CD8-positive, alpha-beta memory T cell (primary cell): ENCODE data around the gene ZNF516. TPM values are rescaled to one million over a fixed set of nuclear protein-coding genes. Genes with fewer than 3 reads are reported as not detected.

Experiments
- CTCF ChIA-PET: fragments of 350-600 bp; sonication (Branson Sonifier 250); formaldehyde crosslinking; loops from one replicate; lab custom pipeline; 2021; ENCODE audit warnings: antibody characterized with exemption; lab: Charles Lee
- POLR2A ChIA-PET: fragments of 350-600 bp; sonication (Branson Sonifier 250); formaldehyde crosslinking; loops from one replicate; lab custom pipeline; 2021; ENCODE audit warnings: antibody characterized with exemption; lab: Charles Lee
- DNase-seq, 5 donors: peaks; one replicate each; pipeline versions ENCODE4 v3.0.0 to v3.0.0-alpha.2; 2020 to 2022; ENCODE audit warnings: mixed read lengths in 1 of 5
- H3K27ac ChIP-seq: one replicate; pipeline ENCODE4 v1.7.0; 2013; ENCODE audit warnings: low read depth, mild to moderate bottlenecking, low read length, moderate library complexity
- H3K27me3 ChIP-seq: 2 replicates; pipeline ENCODE4 v1.7.0; 2013; ENCODE audit warnings: low read length, mild to moderate bottlenecking; ENCODE audit not compliant: insufficient read depth, poor library complexity, severe bottlenecking
- H3K36me3 ChIP-seq: 2 replicates; pipeline ENCODE4 v1.7.0; 2013; ENCODE audit warnings: mild to moderate bottlenecking, low read length, moderate library complexity; ENCODE audit not compliant: insufficient read depth
- H3K4me1 ChIP-seq: 2 replicates; pipeline ENCODE4 v1.7.0; 2013; ENCODE audit warnings: mild to moderate bottlenecking, low read length, moderate library complexity; ENCODE audit not compliant: insufficient read depth
- H3K4me3 ChIP-seq: 2 replicates; pipeline ENCODE4 v1.7.0; 2013; ENCODE audit warnings: mild to moderate bottlenecking, low read length
- H3K9me3 ChIP-seq: 2 replicates; pipeline ENCODE4 v1.7.0; 2013; ENCODE audit warnings: mild to moderate bottlenecking, low read length
- H3K27ac Mint-ChIP-seq, 8 donors: one replicate each; pipeline ENCODE4 v1.8.0; 2020 to 2021; ENCODE audit warnings: mixed read lengths in 8 of 8, mild to moderate bottlenecking in 6 of 8, inconsistent platforms in 3 of 8, moderate library complexity in 3 of 8
- H3K27me3 Mint-ChIP-seq, 2 donors: one replicate each; pipeline ENCODE4 v1.8.0; 2020 to 2021; ENCODE audit warnings: mixed read lengths in 2 of 2, mild to moderate bottlenecking in 1 of 2, moderate library complexity in 1 of 2
- H3K36me3 Mint-ChIP-seq, 3 donors: one replicate each; pipeline ENCODE4 v1.8.0; 2020 to 2021; ENCODE audit warnings: mixed read lengths in 3 of 3, inconsistent platforms in 1 of 3, mild to moderate bottlenecking in 1 of 3
- H3K4me1 Mint-ChIP-seq, 3 donors: one replicate each; pipeline ENCODE4 v1.8.0; 2020 to 2021; ENCODE audit warnings: mixed read lengths in 3 of 3, inconsistent platforms in 1 of 3, mild to moderate bottlenecking in 1 of 3
- H3K4me3 Mint-ChIP-seq, 7 donors: one replicate each; pipeline ENCODE4 v1.8.0; 2020 to 2021; ENCODE audit warnings: mixed read lengths in 7 of 7, mild to moderate bottlenecking in 6 of 7, moderate library complexity in 4 of 7, inconsistent platforms in 2 of 7
- H3K9me3 Mint-ChIP-seq, 5 donors: one replicate each; pipeline ENCODE4 v1.8.0; 2020 to 2022; ENCODE audit warnings: mixed read lengths in 5 of 5, mild to moderate bottlenecking in 3 of 5, moderate library complexity in 2 of 5, inconsistent platforms in 1 of 5
- polyA plus RNA-seq: library from polyadenylated mRNA; unstranded; fragments of 300-500 nt; fragmentation: Illumina TruSeq; gene quantifications from one replicate; pipeline ENCODE4 v1.2.3, GENCODE V29; 2021
- total RNA-seq, 2 experiments: library from RNA; stranded (reverse); gene quantifications; one replicate each; pipeline ENCODE4 v1.2.3, GENCODE V29; 2021

Gene ZNF516
- total and polyA plus RNA-seq, 3 experiments from 2014 or later: 1.3 to 1.9 (median 1.6) TPM

DNA sequence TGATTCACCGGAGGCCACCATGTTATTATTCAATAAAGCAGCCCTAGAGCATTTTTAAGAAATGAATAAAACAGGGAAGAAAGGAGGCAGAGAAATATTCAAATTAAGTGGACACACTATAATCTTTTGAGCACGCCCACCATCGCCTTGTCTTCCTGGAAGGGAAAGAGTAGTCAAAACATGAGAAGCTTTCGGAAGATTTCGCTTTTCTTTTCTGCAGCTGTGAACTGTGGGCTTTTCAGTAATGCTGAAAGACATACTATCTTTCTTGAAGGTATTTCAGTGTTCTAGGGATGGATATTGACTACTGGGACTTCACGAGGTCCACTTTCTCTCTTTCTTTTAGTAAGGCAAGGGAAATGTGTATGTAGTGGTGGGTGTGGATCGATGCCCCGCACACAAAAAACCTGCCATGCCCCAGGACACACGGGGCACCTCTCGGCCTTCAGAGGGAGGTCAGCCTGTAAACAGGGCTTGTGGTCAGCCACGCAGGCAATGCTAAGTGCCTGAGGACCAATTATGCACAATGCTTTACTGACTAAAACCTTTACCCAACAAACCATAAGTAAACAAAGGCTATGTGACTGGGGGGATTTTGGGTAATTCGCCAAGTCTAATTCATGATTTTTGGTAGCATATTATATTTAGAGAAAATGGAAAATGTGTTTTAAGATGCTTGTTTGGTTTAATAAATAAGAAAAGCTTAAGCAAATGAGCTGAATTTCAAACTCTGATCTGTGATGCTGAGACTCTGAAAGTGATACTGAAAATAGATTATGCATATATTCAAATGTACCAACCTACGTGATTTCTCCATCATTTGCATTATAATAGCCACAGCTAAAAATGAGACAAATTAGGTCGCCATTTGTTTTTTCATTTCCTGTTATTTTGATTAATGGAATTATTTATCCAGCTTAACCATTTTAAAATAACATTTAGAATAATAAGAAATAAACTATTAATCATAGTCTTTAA lies 130.5 kb downstream of the ZNF516 start:
- no peak for DNase-seq
- POLR2A ChIA-PET: no interaction called here

GRCh38 chr18:76363436-76364120 lies 131.5 kb downstream of the ZNF516 start:
- H3K36me3 Mint-ChIP-seq: no peaks in the 10 kb centered on the region
- Histone ChIP-seq H3K27me3 (no peaks in the 10 kb centered on the region), H3K4me1 (no peaks in the 10 kb centered on the region), H3K27ac (no peak overlapping the region), H3K9me3 (no peaks in the 10 kb centered on the region), H3K4me3 (no peak overlapping the region), H3K36me3 (no peaks in the 10 kb centered on the region)
- ChIA-PET CTCF (no interaction called here), POLR2A (no interaction called here)
- DNase-seq: no peak
- no peak overlapping the region for H3K4me3 Mint-ChIP-seq
- peak overlapping the region in 1 of 8 donors; percentile 70 for H3K27ac Mint-ChIP-seq
- peaks cover 0 to 8% (median 0%) of the 10 kb centered on the region in 3 donors for H3K4me1 Mint-ChIP-seq
- no peaks in the 10 kb centered on the region for H3K9me3 Mint-ChIP-seq
- peaks cover 8 to 29% of the 10 kb centered on the region in 2 donors for H3K27me3 Mint-ChIP-seq

More for the DNA sequence above, 130.5 kb downstream of the ZNF516 start:
- Histone ChIP-seq H3K27ac (no peak overlapping the region), H3K27me3 (no peaks in the 10 kb centered on the region), H3K4me1 (no peaks in the 10 kb centered on the region), H3K4me3 (no peak overlapping the region), H3K36me3 (no peaks in the 10 kb centered on the region), H3K9me3 (no peaks in the 10 kb centered on the region)
- Mint-ChIP-seq H3K4me1 (peaks cover 0 to 8% (median 0%) of the 10 kb centered on the region in 3 donors), H3K4me3 (no peak overlapping the region), H3K27me3 (peaks cover 8 to 28% of the 10 kb centered on the region in 2 donors), H3K9me3 (no peaks in the 10 kb centered on the region), H3K27ac (peak overlapping the region in 1 of 8 donors; percentile 70), H3K36me3 (no peaks in the 10 kb centered on the region)
- CTCF ChIA-PET: no interaction called here

DNA sequence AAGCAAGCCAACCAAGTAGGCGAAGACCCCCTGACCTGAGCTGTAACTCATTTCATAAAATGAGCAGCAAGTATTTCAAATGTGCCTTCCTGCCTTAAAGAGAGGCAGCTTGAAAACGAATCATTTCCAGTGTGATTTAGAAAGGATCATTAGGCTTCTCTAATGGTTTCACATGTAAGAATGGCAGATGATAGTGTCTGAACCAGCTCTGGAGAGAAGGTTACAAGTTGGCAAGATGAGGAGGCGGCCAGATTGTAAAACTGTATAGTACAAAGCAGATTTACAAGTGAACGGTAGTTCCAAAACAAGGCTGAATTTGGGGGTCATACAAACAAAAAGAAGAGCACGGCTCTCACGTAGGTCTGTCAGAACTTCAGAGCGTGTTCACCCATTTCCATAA lies 132.4 kb downstream of the ZNF516 start:
- no peak overlapping the region for H3K27ac Mint-ChIP-seq
- H3K4me1 Mint-ChIP-seq: peaks cover 0 to 8% (median 0%) of the 10 kb centered on the region in 3 donors
- H3K27me3 Mint-ChIP-seq: peaks cover 8 to 29% of the 10 kb centered on the region in 2 donors

DNA sequence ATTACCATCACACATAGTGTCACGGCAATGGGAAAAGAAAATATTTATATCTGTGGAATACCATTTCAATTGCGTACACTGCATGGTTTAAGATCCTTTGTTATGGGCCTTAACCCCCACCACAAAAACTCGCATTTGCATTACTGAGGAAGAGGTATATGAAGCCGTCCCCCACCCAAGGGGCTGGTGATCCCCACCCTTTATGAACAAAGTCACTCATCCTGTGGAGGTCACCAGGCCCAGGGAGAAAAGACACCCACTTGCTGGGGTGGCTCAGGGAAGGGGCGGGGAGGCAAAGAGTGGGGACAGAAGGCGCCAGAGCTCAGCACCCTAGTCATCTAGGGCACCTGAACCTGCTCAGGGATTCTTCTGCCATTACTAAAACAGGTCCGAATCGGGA lies 133.8 kb downstream of the ZNF516 start:
- ChIA-PET CTCF (no interaction called here), POLR2A (no interaction called here)
- peaks cover 0 to 8% (median 0%) of the 10 kb centered on the region in 3 donors for H3K4me1 Mint-ChIP-seq
- DNase-seq: no peak
- H3K4me3 Mint-ChIP-seq: no peak overlapping the region
- no peaks in the 10 kb centered on the region for H3K9me3 Mint-ChIP-seq
- no peaks in the 10 kb centered on the region for H3K36me3 ChIP-seq
- H3K27ac ChIP-seq: no peak overlapping the region
- peaks cover 6 to 24% of the 10 kb centered on the region in 2 donors for H3K27me3 Mint-ChIP-seq
- H3K9me3 ChIP-seq: no peaks in the 10 kb centered on the region
- H3K36me3 Mint-ChIP-seq: no peaks in the 10 kb centered on the region
- no peak overlapping the region for H3K27ac Mint-ChIP-seq
- no peaks in the 10 kb centered on the region for H3K4me1 ChIP-seq
- no peaks in the 10 kb centered on the region for H3K27me3 ChIP-seq
- no peak overlapping the region for H3K4me3 ChIP-seq

More for the DNA sequence above, 132.4 kb downstream of the ZNF516 start:
- no peaks in the 10 kb centered on the region for H3K9me3 ChIP-seq
- H3K36me3 ChIP-seq: no peaks in the 10 kb centered on the region
- Mint-ChIP-seq H3K4me3 (no peak overlapping the region), H3K36me3 (no peaks in the 10 kb centered on the region), H3K9me3 (no peaks in the 10 kb centered on the region)
- H3K4me3 ChIP-seq: no peak overlapping the region
- no peaks in the 10 kb centered on the region for H3K27me3 ChIP-seq
- ChIA-PET POLR2A (no interaction called here), CTCF (no interaction called here)
- no peaks in the 10 kb centered on the region for H3K4me1 ChIP-seq
- no peak overlapping the region for H3K27ac ChIP-seq
- DNase-seq: no peak

- no peaks in the 10 kb centered on the region for H3K9me3 ChIP-seq
- Mint-ChIP-seq H3K36me3 (no peaks in the 10 kb centered on the region), H3K9me3 (no peaks in the 10 kb centered on the region), H3K4me3 (no peak overlapping the region), H3K27ac (no peak overlapping the region), H3K27me3 (peaks cover 6 to 19% of the 10 kb centered on the region in 2 donors), H3K4me1 (peaks cover 0 to 8% (median 0%) of the 10 kb centered on the region in 3 donors)
- no peaks in the 10 kb centered on the region for H3K27me3 ChIP-seq
- CTCF ChIA-PET: no interaction called here
- H3K4me1 ChIP-seq: no peaks in the 10 kb centered on the region
- no peak overlapping the region for H3K4me3 ChIP-seq
- H3K36me3 ChIP-seq: no peaks in the 10 kb centered on the region
- DNase-seq: no peak
- POLR2A ChIA-PET: no interaction called here
- H3K27ac ChIP-seq: no peak overlapping the region
Measured at GRCh38 chr18:76359909-76360308, 135.1 kb downstream of the ZNF516 start.

- H3K9me3 ChIP-seq: no peaks in the 10 kb centered on the region
- DNase-seq: no peak
- POLR2A ChIA-PET: no interaction called here
- Mint-ChIP-seq H3K27ac (no peak overlapping the region), H3K27me3 (peaks cover 6 to 17% of the 10 kb centered on the region in 2 donors), H3K4me3 (no peak overlapping the region), H3K9me3 (no peaks in the 10 kb centered on the region), H3K36me3 (no peaks in the 10 kb centered on the region), H3K4me1 (peaks cover 0 to under 1% (median 0%) of the 10 kb centered on the region in 3 donors)
- no peak overlapping the region for H3K27ac ChIP-seq
- no peaks in the 10 kb centered on the region for H3K27me3 ChIP-seq
- H3K4me1 ChIP-seq: no peaks in the 10 kb centered on the region
- H3K36me3 ChIP-seq: no peaks in the 10 kb centered on the region
- CTCF ChIA-PET: no interaction called here
- H3K4me3 ChIP-seq: no peak overlapping the region
Measured at GRCh38 chr18:76358774-76359173, 136.3 kb downstream of the ZNF516 start.

DNA sequence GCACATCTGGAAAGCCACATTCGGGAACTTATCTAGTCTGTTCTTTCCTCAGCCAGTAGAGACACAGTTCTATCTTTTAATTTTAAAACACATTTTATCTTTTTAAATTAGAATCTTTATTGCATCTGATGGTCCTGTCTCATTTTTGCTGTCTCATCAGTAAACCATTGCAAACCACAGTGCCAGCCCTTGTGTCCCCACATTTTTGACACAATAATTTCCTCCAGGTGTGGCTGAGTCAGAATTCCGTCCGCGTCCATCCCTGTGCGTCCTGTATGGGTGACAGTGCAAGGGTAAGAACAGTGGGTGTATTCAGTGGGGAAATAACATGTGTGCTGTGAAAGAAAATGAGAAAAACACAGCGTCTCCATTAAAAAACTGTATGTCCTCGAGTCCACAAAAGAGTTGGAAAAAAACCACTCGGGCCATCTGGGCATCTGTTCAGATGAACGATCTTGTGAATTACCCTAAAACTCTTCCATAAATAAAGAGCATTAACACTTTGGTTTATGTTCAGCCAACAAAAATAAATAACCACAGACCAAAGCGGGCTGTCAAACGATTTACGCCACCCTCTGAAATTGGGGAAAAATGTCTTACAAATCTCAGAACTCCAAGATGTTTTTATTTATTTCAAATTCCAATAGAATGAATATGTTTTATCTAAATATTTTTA lies 137.3 kb downstream of the ZNF516 start:
- H3K27ac ChIP-seq: no peak overlapping the region
- no peaks in the 10 kb centered on the region for H3K27me3 ChIP-seq
- no peaks in the 10 kb centered on the region for H3K9me3 ChIP-seq
- peaks cover 6 to 7% of the 10 kb centered on the region in 2 donors for H3K27me3 Mint-ChIP-seq
- H3K4me1 Mint-ChIP-seq: no peaks in the 10 kb centered on the region
- no peak for DNase-seq
- H3K4me1 ChIP-seq: no peaks in the 10 kb centered on the region
- no peak overlapping the region for H3K27ac Mint-ChIP-seq
- H3K4me3 Mint-ChIP-seq: no peak overlapping the region
- no peak overlapping the region for H3K4me3 ChIP-seq
- ChIA-PET POLR2A (no interaction called here), CTCF (no interaction called here)
- H3K36me3 ChIP-seq: no peaks in the 10 kb centered on the region
- H3K9me3 Mint-ChIP-seq: no peaks in the 10 kb centered on the region
- no peaks in the 10 kb centered on the region for H3K36me3 Mint-ChIP-seq
